HG03457 (cell line): Measurements from ENCODE around the gene AQP12A.

Experiments used
- ATAC-seq: cut with Tn5 transposase; IDR thresholded peaks from one replicate; pipeline ENCODE4 v1.9.1; 2021; ENCODE audit warnings: moderate number of reproducible peaks; ENCODE audit not compliant: unreplicated experiment

Gene AQP12A

GRCh38 chr2:240736281-240737250, 44.9 kb downstream of the AQP12A start:
- ATAC-seq, result no peak

- ATAC-seq, result no peak
Measured at GRCh38 chr2:240737512-240737911, 45.8 kb downstream of the AQP12A start.

GRCh38 chr2:240737958-240738357, 46.3 kb downstream of the AQP12A start:
- no peak for ATAC-seq

GRCh38 chr2:240739797-240740196, 48.1 kb downstream of the AQP12A start:
- no peak for ATAC-seq

- no peak for ATAC-seq
Measured at GRCh38 chr2:240741091-240741490, 49.4 kb downstream of the AQP12A start.

- no peak for ATAC-seq
Measured at GRCh38 chr2:240742602-240743095, 51.0 kb downstream of the AQP12A start.

GRCh38 chr2:240745456-240745855, 53.8 kb downstream of the AQP12A start:
- ATAC-seq, result no peak

GRCh38 chr2:240745962-240746361, 54.3 kb downstream of the AQP12A start:
- no peak for ATAC-seq

GRCh38 chr2:240746671-240747070, 55.0 kb downstream of the AQP12A start:
- ATAC-seq, result no peak

- ATAC-seq, result no peak
Measured at GRCh38 chr2:240747256-240747655, 55.6 kb downstream of the AQP12A start.
